ENCODE measurements around the gene OBP2A.
"Not testable (repeated sequence)": the region's sequence is repeated elsewhere in the genome, so short reads cannot be mapped to it uniquely, and the experiment has no call there.

The OBP2A gene

GRCh38 chr9:135528842-135529435, 17.0 kb upstream of the OBP2A start:
- DNase-seq, result peak; percentile 6

GRCh38 chr9:135530146-135530545, 15.8 kb upstream of the OBP2A start:
- no peak for DNase-seq

GRCh38 chr9:135531096-135531495, 14.8 kb upstream of the OBP2A start:
- no peak for DNase-seq

- no peak for DNase-seq
These were observed 12.8 kb upstream of the OBP2A start for GRCh38 chr9:135533113-135533512.

GRCh38 chr9:135533674-135534073, 12.3 kb upstream of the OBP2A start:
- DNase-seq, result no peak

- not testable (repeated sequence) for DNase-seq
These were observed 11.7 kb upstream of the OBP2A start for GRCh38 chr9:135534192-135534711.

- not testable (repeated sequence) for DNase-seq
These were observed 11.1 kb upstream of the OBP2A start for GRCh38 chr9:135534826-135535225.

- DNase-seq, result not testable (repeated sequence)
These were observed 10.3 kb upstream of the OBP2A start for GRCh38 chr9:135535631-135536030.

GRCh38 chr9:135536216-135536615, 9.7 kb upstream of the OBP2A start:
- DNase-seq, result no peak

- DNase-seq, result not testable (repeated sequence)
These were observed 2.5 kb upstream of the OBP2A start for GRCh38 chr9:135543262-135543894.

- no peak for DNase-seq
These were observed 818 bp upstream of the OBP2A start for GRCh38 chr9:135544981-135545635.

GRCh38 chr9:135546792-135547617, 1.1 kb downstream of the OBP2A start:
- DNase-seq, result not testable (repeated sequence)

- no peak for DNase-seq
These were observed 2.1 kb downstream of the OBP2A start for GRCh38 chr9:135547756-135548736.

- DNase-seq, result not testable (repeated sequence)
These were observed 3.8 kb downstream of the OBP2A start for GRCh38 chr9:135549478-135550343.

- no peak for DNase-seq
These were observed 4.5 kb downstream of the OBP2A start for GRCh38 chr9:135550344-135550918.

GRCh38 chr9:135551031-135551430, 5.1 kb downstream of the OBP2A start:
- DNase-seq, result no peak

GRCh38 chr9:135551456-135551855, 5.5 kb downstream of the OBP2A start:
- no peak for DNase-seq

- DNase-seq, result no peak
These were observed 6.2 kb downstream of the OBP2A start for GRCh38 chr9:135552021-135552697.

- no peak for DNase-seq
These were observed 6.8 kb downstream of the OBP2A start for GRCh38 chr9:135552698-135553171.

- no peak for DNase-seq
These were observed 8.8 kb downstream of the OBP2A start for GRCh38 chr9:135554718-135555117.
